HEK293 (cell line): ENCODE data around the gene TBCK.

Source experiments
- CTCF ChIA-PET: fragments of 350-600 bp; formaldehyde crosslinking; extraction: SDS; loops from one replicate; lab custom pipeline; 2021; ENCODE audit warnings: antibody characterized with exemption; lab: Yijun Ruan, JAX
- POLR2A ChIA-PET: fragments of 300-600 bp; formaldehyde crosslinking; extraction: SDS; loops from one replicate; lab custom pipeline; 2020; ENCODE audit warnings: antibody characterized with exemption, inconsistent platforms; lab: Yijun Ruan, JAX
- H3K27ac ChIP-seq: fragments of 200-500 bp; sonication (Bioruptor generic); 2 replicates; pipeline ENCODE4 v1.5.1; 2014; ENCODE audit warnings: low read depth, low read length, control low read depth, inconsistent platforms; ENCODE audit errors: extremely low read depth
- H3K36me3 ChIP-seq, 2 experiments: fragments of 200-500 bp in 1 of 2; sonication (Bioruptor generic) in 1 of 2; 1 replicate in 1 of 2; 2 replicates in 1 of 2; pipeline ENCODE4 v1.5.1; 2014 to 2017; ENCODE audit warnings: inconsistent platforms in 2 of 2, low read length in 2 of 2; ENCODE audit not compliant: control insufficient read depth in 2 of 2, insufficient read depth in 1 of 2
- H3K4me1 ChIP-seq: fragments of 200-500 bp; sonication (Bioruptor generic); 2 replicates; pipeline ENCODE4 v1.5.1; 2014; ENCODE audit warnings: mild to moderate bottlenecking, low read length, inconsistent platforms; ENCODE audit not compliant: control insufficient read depth, insufficient read depth
- H3K4me3 ChIP-seq: 2 replicates; pipeline ENCODE4 v1.5.1; 2011; ENCODE audit warnings: low read depth, mild to moderate bottlenecking, control low read depth, low read length, moderate library complexity
- H3K9me3 ChIP-seq: fragments of 200-500 bp; sonication (Bioruptor generic); 2 replicates; pipeline ENCODE4 v1.5.1; 2014; ENCODE audit warnings: low read depth, low read length, inconsistent platforms; ENCODE audit not compliant: control insufficient read depth, insufficient read depth
- KLF8 ChIP-seq: fragments of 450-650 bp; formaldehyde crosslinking; IDR thresholded peaks from 2 replicates; pipeline ENCODE4 v1.5.1; 2016; ENCODE audit warnings: missing biosample characterization, missing genetic modification characterization
- OVOL3 ChIP-seq: fragments of 450-650 bp; formaldehyde crosslinking; IDR thresholded peaks from 2 replicates; pipeline ENCODE4 v1.5.1; 2016; ENCODE audit warnings: missing biosample characterization, missing genetic modification characterization
- REPIN1 ChIP-seq: fragments of 450-650 bp; formaldehyde crosslinking; IDR thresholded peaks from 2 replicates; pipeline ENCODE4 v1.5.1; 2017; ENCODE audit warnings: missing biosample characterization, missing genetic modification characterization, low read depth
- SP7 ChIP-seq: fragments of 450-650 bp; formaldehyde crosslinking; IDR thresholded peaks from 2 replicates; pipeline ENCODE4 v1.5.1; 2016; ENCODE audit warnings: missing biosample characterization, missing genetic modification characterization
- TCF7L2 ChIP-seq: IDR thresholded peaks from 2 replicates; pipeline ENCODE4 v1.6.1; 2011; ENCODE audit warnings: low read depth, mild to moderate bottlenecking, inconsistent platforms, low read length, moderate library complexity, borderline replicate concordance
- TRIM28 ChIP-seq: IDR thresholded peaks from 2 replicates; pipeline ENCODE4 v1.6.1; 2011; ENCODE audit warnings: low read length, control low read depth, borderline replicate concordance
- YY2 ChIP-seq: fragments of 450-650 bp; formaldehyde crosslinking; IDR thresholded peaks from 2 replicates; pipeline ENCODE4 v1.5.1; 2016; ENCODE audit warnings: missing biosample characterization, missing genetic modification characterization
- ZFP69B ChIP-seq: fragments of 450-650 bp; formaldehyde crosslinking; IDR thresholded peaks from 2 replicates; pipeline ENCODE4 v1.5.1; 2016; ENCODE audit warnings: missing biosample characterization, missing genetic modification characterization
- ZNF10 ChIP-seq: fragments of 450-650 bp; formaldehyde crosslinking; IDR thresholded peaks from 2 replicates; pipeline ENCODE4 v1.5.1; 2017; ENCODE audit warnings: missing biosample characterization, missing genetic modification characterization
- ZNF121 ChIP-seq: fragments of 450-650 bp; formaldehyde crosslinking; IDR thresholded peaks from 2 replicates; pipeline ENCODE4 v1.5.1; 2016; ENCODE audit warnings: missing biosample characterization, missing genetic modification characterization
- ZNF140 ChIP-seq: fragments of 450-650 bp; formaldehyde crosslinking; IDR thresholded peaks from 2 replicates; pipeline ENCODE4 v1.5.1; 2016; ENCODE audit warnings: missing biosample characterization, missing genetic modification characterization
- ZNF184 ChIP-seq: fragments of 450-650 bp; IDR thresholded peaks from 2 replicates; pipeline ENCODE4 v1.5.1; 2018; ENCODE audit warnings: missing biosample characterization, mild to moderate bottlenecking, missing genetic modification characterization
- ZNF211 ChIP-seq: fragments of 450-650 bp; formaldehyde crosslinking; IDR thresholded peaks from 2 replicates; pipeline ENCODE4 v1.5.1; 2016; ENCODE audit warnings: low read depth, missing biosample characterization, missing genetic modification characterization
- ZNF324 ChIP-seq: fragments of 450-650 bp; formaldehyde crosslinking; IDR thresholded peaks from 2 replicates; pipeline ENCODE4 v1.5.1; 2016; ENCODE audit warnings: missing biosample characterization, missing genetic modification characterization
- ZNF350 ChIP-seq: fragments of 450-650 bp; formaldehyde crosslinking; IDR thresholded peaks from 2 replicates; pipeline ENCODE4 v1.5.0; 2017; ENCODE audit warnings: missing biosample characterization, mild to moderate bottlenecking, missing genetic modification characterization
- ZNF426 ChIP-seq: fragments of 450-650 bp; formaldehyde crosslinking; IDR thresholded peaks from 2 replicates; pipeline ENCODE4 v1.5.1; 2017; ENCODE audit warnings: missing biosample characterization, missing genetic modification characterization, mild to moderate bottlenecking, inconsistent platforms, moderate library complexity
- ZNF626 ChIP-seq: fragments of 450-650 bp; sonication (Bioruptor Pico); formaldehyde crosslinking; IDR thresholded peaks from 2 replicates; pipeline ENCODE4 v1.5.1; 2018; ENCODE audit warnings: missing biosample characterization, missing genetic modification characterization, inconsistent platforms
- ZNF677 ChIP-seq: fragments of 450-650 bp; IDR thresholded peaks from 2 replicates; pipeline ENCODE4 v1.5.0; 2018; ENCODE audit warnings: missing biosample characterization, mild to moderate bottlenecking, missing genetic modification characterization, moderate library complexity
- TF ChIP-seq, protein P1 (sequence below): fragments of 450-650 bp; formaldehyde crosslinking; IDR thresholded peaks from 2 replicates; pipeline ENCODE4 v1.5.1; 2016; ENCODE audit warnings: missing biosample characterization, missing genetic modification characterization, borderline replicate concordance
- TF ChIP-seq, protein P2 (sequence below): fragments of 450-650 bp; formaldehyde crosslinking; IDR thresholded peaks from 2 replicates; pipeline ENCODE4 v1.5.1; 2016; ENCODE audit warnings: missing biosample characterization, missing genetic modification characterization, low read depth
- TF ChIP-seq, protein P3 (sequence below): fragments of 450-650 bp; formaldehyde crosslinking; IDR thresholded peaks from 2 replicates; pipeline ENCODE4 v1.5.1; 2016; ENCODE audit warnings: missing biosample characterization, missing genetic modification characterization
- TF ChIP-seq, protein P4 (sequence below): IDR thresholded peaks from 2 replicates; pipeline ENCODE4 v1.6.1; 2011; ENCODE audit warnings: mild to moderate bottlenecking, low read depth, low read length, borderline replicate concordance

The TBCK gene

DNA sequence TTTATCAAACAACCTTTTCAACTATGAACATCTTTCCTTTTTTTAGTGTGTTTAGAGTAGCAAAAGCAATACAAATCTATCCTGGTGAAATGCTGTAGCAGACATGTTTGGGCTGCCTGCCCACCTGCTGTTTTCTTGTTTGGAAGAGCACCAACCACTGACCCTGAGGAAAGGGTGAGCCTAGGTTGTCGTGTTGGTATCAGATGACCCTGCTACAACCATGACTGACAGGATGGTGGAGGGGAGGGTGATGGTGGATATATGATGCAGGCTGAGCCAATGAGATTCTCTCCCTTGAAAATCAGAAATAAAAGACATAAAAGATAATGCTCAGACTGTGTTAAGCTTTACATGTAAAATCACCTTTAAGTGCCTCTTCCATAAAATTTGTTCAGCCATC lies 219.6 kb downstream of the TBCK start (continued):
- TF ChIP-seq, protein P1, sequence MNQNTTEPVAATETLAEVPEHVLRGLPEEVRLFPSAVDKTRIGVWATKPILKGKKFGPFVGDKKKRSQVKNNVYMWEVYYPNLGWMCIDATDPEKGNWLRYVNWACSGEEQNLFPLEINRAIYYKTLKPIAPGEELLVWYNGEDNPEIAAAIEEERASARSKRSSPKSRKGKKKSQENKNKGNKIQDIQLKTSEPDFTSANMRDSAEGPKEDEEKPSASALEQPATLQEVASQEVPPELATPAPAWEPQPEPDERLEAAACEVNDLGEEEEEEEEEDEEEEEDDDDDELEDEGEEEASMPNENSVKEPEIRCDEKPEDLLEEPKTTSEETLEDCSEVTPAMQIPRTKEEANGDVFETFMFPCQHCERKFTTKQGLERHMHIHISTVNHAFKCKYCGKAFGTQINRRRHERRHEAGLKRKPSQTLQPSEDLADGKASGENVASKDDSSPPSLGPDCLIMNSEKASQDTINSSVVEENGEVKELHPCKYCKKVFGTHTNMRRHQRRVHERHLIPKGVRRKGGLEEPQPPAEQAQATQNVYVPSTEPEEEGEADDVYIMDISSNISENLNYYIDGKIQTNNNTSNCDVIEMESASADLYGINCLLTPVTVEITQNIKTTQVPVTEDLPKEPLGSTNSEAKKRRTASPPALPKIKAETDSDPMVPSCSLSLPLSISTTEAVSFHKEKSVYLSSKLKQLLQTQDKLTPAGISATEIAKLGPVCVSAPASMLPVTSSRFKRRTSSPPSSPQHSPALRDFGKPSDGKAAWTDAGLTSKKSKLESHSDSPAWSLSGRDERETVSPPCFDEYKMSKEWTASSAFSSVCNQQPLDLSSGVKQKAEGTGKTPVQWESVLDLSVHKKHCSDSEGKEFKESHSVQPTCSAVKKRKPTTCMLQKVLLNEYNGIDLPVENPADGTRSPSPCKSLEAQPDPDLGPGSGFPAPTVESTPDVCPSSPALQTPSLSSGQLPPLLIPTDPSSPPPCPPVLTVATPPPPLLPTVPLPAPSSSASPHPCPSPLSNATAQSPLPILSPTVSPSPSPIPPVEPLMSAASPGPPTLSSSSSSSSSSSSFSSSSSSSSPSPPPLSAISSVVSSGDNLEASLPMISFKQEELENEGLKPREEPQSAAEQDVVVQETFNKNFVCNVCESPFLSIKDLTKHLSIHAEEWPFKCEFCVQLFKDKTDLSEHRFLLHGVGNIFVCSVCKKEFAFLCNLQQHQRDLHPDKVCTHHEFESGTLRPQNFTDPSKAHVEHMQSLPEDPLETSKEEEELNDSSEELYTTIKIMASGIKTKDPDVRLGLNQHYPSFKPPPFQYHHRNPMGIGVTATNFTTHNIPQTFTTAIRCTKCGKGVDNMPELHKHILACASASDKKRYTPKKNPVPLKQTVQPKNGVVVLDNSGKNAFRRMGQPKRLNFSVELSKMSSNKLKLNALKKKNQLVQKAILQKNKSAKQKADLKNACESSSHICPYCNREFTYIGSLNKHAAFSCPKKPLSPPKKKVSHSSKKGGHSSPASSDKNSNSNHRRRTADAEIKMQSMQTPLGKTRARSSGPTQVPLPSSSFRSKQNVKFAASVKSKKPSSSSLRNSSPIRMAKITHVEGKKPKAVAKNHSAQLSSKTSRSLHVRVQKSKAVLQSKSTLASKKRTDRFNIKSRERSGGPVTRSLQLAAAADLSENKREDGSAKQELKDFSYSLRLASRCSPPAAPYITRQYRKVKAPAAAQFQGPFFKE (tag by site-specific recombination), result no peak
- no peak for TF ChIP-seq ZNF184 (tag by site-specific recombination)
- no peak for TF ChIP-seq TCF7L2
- no peak for TF ChIP-seq ZNF324 (tag by site-specific recombination)
- no peak for TF ChIP-seq REPIN1 (tag by site-specific recombination)
- TF ChIP-seq ZNF121 (tag by site-specific recombination), result no peak
- no peak for TF ChIP-seq ZNF10
- TF ChIP-seq, all 188 proteins: peak for 0

DNA sequence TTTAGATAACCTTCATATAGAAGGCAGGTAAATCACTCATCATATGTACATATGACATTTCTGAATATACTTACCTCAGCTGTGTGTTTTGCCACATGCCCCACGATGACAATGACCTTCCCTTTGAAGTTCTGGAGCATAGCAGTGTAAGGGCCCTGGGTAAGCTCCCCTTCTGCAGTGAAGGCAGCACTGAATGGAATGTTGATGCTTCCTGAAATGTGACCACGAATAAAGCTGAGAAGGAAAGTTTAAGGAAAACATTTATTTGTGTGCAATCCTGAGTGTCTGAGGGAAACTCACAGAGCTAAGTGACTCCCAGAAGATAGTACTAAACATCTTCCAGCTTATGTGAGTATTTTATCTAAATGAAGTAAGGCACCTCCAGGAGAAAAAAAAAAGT lies 220.6 kb downstream of the TBCK start:
- Histone ChIP-seq H3K36me3 (peaks cover 0 to 7% of the 10 kb centered on the region in 2 experiments; a peak in 1 of 3 replicates), H3K9me3 (no peaks in the 10 kb centered on the region), H3K27ac (no peak overlapping the region), H3K4me3 (no peak overlapping the region), H3K4me1 (peaks cover 2% of the 10 kb centered on the region; the same call in 1 of the 2 replicates)
- ChIA-PET CTCF (interaction anchor here (0.6 kb wide), 1 partner anchor 344 kb away, joined by 3 read pairs; no protein-coding TSS in a partner anchor), POLR2A (no interaction called here)
- TF ChIP-seq, protein P2, sequence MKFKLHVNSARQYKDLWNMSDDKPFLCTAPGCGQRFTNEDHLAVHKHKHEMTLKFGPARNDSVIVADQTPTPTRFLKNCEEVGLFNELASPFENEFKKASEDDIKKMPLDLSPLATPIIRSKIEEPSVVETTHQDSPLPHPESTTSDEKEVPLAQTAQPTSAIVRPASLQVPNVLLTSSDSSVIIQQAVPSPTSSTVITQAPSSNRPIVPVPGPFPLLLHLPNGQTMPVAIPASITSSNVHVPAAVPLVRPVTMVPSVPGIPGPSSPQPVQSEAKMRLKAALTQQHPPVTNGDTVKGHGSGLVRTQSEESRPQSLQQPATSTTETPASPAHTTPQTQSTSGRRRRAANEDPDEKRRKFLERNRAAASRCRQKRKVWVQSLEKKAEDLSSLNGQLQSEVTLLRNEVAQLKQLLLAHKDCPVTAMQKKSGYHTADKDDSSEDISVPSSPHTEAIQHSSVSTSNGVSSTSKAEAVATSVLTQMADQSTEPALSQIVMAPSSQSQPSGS (tag by site-specific recombination), result no peak
- no peak for TF ChIP-seq YY2 (tag by site-specific recombination)
- no peak for TF ChIP-seq ZNF350
- TF ChIP-seq, protein P3, sequence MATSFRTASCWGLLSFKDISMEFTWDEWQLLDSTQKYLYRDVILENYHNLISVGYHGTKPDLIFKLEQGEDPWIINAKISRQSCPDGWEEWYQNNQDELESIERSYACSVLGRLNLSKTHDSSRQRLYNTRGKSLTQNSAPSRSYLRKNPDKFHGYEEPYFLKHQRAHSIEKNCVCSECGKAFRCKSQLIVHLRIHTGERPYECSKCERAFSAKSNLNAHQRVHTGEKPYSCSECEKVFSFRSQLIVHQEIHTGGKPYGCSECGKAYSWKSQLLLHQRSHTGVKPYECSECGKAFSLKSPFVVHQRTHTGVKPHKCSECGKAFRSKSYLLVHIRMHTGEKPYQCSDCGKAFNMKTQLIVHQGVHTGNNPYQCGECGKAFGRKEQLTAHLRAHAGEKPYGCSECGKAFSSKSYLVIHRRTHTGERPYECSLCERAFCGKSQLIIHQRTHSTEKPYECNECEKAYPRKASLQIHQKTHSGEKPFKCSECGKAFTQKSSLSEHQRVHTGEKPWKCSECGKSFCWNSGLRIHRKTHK (tag by site-specific recombination), result no peak
- TF ChIP-seq TRIM28, result no peak
- no peak for TF ChIP-seq ZFP69B
- TF ChIP-seq ZNF677 (tag by site-specific recombination), result no peak
- TF ChIP-seq ZNF121 (tag by site-specific recombination), result no peak
- no peak for TF ChIP-seq ZNF626 (tag by site-specific recombination)
- no peak for TF ChIP-seq ZNF426
- no peak for TF ChIP-seq OVOL3 (tag by site-specific recombination)
- no peak for TF ChIP-seq ZNF140 (tag by site-specific recombination)
- TF ChIP-seq KLF8 (tag by site-specific recombination), result no peak
- no peak for TF ChIP-seq SP7 (tag by site-specific recombination)
- TF ChIP-seq, protein P4, sequence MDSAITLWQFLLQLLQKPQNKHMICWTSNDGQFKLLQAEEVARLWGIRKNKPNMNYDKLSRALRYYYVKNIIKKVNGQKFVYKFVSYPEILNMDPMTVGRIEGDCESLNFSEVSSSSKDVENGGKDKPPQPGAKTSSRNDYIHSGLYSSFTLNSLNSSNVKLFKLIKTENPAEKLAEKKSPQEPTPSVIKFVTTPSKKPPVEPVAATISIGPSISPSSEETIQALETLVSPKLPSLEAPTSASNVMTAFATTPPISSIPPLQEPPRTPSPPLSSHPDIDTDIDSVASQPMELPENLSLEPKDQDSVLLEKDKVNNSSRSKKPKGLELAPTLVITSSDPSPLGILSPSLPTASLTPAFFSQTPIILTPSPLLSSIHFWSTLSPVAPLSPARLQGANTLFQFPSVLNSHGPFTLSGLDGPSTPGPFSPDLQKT, result no peak
- TF ChIP-seq ZNF211, result no peak
